Measurements from ENCODE around the gene HSPB3. TPM values are rescaled to one million over a fixed set of nuclear protein-coding genes. Genes with fewer than 3 reads are reported as not detected.
"Not testable (repeated sequence)": the region's sequence is repeated elsewhere in the genome, so short reads cannot be mapped to it uniquely, and the experiment has no call there.

The HSPB3 gene, protein sequence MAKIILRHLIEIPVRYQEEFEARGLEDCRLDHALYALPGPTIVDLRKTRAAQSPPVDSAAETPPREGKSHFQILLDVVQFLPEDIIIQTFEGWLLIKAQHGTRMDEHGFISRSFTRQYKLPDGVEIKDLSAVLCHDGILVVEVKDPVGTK
- not detected in 2 replicates for total RNA-seq (2014; rRNA removed; shearing (Covaris generic))

DNA sequence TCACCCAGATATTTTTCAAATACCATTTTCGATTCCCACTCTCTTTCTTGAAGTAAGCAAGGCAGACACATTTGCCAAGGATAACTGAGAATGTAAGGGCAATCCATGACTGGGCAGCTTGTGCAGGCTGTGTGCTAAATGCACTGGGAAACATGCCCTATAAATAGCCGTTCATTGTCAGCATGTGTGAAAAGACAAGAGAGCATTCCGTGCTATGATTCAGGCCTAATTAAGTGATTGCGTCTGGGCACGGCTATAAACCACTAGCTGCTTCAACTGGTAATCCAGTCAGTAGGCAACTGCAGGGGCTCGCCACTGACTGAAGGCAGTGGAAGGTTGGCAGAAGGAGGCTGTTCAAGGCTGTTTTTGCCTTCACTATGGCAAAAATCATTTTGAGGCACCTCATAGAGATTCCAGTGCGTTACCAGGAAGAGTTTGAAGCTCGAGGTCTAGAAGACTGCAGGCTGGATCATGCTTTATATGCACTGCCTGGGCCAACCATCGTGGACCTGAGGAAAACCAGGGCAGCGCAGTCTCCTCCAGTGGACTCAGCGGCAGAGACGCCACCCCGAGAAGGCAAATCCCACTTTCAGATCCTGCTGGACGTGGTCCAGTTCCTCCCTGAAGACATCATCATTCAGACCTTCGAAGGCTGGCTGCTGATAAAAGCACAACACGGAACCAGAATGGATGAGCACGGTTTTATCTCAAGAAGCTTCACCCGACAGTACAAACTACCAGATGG lies at the start of gene HSPB3:
TSS of gene HSPB3 (plus strand) at position 287 of the 745 bp plus-strand sequence. CDS start at position 378, 91 bp downstream.
- DNase-seq (ENCODE audit: low spot score): peak; percentile 69
- in situ Hi-C loops (cut with HindIII; ENCODE audit: low sequenced_read_pairs): no loop called here

DNA sequence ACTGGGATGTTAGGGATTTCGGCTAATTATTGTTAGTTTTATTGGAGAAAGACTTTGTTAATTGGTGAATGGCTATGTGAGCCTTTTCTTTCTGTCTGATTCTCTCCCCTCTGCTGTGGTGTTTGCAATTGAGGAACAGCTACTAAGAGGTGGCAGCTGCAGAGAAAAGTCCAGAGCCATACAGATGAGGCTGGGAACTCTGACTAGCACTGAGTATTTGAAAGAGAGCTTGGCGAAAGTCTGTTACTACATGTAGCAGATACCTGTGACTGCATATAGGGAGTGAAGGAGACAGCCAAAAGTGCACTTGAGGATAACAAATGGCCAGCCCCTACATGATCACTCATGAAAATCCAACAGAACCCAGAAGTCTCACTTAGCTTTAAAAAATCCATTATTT lies 44.3 kb upstream of the HSPB3 start:
- in situ Hi-C loops (cut with HindIII; ENCODE audit: low sequenced_read_pairs): no loop called here
- no peak for DNase-seq (ENCODE audit: low spot score)

DNA sequence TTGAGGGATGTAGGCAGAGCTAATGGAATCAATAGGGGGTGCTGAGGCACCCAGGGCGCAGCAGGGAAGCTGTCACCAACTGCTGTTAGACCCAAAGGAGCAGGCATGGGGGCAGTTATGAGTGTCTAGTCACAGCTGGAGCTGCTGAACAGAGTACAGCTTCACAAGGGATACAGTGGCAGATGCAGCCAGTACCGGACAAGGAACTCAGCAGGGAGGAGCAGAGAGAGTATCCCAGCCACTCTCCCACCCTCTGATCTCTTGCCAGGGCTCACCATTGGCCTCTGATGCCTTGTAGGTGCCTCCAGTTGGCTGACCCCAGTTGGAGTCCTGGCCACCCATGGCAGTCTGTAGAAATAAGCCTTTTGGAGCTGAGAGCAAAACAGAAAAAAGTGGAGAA lies 42.6 kb upstream of the HSPB3 start:
- in situ Hi-C loops (cut with HindIII; ENCODE audit: low sequenced_read_pairs): no loop called here
- no peak for DNase-seq (ENCODE audit: low spot score)

DNA sequence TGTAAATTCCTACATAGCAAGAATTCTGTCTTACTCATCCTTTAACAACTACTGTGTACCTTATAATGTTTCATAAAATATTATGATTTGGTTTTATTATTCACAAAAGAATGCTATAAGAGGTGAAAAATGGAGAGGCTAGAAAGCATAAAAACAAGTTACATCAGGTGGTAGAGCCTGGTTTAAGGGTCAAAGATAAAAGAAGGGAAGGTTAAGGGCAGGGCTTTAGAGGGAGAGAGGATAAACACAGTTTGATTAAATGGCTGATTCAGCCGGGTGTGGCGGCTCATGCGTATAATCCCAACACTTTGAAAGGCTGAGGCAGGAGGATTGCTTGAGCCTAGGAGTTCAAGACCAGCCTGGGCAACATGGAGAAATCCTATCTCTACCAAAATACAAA lies 40.4 kb upstream of the HSPB3 start:
- no peak for DNase-seq (ENCODE audit: low spot score)
- in situ Hi-C loops (cut with HindIII; ENCODE audit: low sequenced_read_pairs): no loop called here

DNA sequence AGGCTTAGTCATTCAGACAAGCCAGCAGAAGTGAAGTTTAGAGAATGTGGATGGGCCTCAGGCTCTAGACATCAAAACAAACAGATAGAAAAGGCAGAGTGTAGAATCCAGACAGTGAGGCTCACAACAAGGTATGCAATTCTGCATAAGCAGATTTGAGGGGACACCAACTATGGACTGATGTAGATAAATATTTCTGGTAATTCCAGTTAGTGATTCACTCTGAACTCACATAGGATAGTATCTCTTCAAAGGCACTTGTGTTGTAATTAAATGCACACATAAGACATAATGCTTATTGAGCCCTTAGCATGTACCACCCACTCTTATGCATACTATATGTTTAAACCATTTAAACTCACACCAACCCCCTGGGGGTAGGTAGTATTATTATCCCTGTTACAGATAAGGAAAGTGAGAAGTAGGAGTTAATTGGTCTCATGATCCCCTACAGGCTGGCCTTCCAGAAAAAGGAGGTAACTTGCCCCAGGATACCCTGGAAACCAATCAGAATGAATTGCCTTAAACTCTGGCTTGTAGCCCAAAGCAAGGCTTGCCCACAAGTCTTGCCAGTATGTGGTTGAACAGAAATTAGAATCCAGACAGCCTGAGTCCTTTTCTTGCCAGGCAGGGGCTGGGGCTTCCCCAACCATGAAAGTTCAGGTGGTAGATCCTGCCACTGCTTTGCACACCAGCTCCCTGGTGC lies 39.5 kb upstream of the HSPB3 start:
- DNase-seq (ENCODE audit: low spot score): no peak
- in situ Hi-C loops (cut with HindIII; ENCODE audit: low sequenced_read_pairs): no loop called here

DNA sequence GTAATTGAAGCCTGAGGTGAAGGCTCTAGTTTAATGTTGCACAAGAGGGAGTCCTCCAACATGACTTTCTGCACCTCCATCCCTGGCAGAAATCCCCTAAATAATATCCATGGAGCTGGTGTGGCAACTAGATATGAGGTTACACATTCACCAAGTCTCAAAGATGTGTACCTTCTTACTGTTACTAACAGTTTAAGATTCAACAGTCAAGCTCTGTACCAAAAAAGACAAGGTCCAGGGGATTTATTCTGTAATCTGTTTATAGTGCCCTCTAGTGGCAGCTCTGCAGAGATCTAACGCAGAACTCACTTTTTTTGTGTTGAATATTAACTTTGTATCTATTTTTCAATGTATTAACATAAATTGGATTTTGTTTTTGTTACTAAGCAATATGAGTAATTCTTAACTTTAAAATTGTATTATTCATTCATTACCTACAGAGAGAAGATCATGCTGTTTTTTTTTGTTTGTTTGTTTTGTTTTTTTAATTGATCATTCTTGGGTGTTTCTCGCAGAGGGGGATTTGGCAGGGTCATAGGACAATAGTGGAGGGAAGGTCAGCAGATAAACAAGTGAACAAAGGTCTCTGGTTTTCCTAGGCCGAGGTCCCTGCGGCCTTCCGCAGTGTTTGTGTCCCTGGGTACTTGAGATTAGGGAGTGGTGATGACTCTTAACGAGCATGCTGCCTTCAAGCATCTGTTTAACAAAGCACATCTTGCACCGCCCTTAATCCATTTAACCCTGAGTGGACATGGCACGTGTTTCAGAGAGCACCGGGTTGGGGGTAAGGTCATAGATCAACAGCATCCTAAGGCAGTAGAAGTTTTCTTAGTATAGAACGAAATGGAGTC lies 35.7 kb upstream of the HSPB3 start:
- in situ Hi-C loops (cut with HindIII; ENCODE audit: low sequenced_read_pairs): not testable (repeated sequence)
- peak; percentile 50 for DNase-seq (ENCODE audit: low spot score)

DNA sequence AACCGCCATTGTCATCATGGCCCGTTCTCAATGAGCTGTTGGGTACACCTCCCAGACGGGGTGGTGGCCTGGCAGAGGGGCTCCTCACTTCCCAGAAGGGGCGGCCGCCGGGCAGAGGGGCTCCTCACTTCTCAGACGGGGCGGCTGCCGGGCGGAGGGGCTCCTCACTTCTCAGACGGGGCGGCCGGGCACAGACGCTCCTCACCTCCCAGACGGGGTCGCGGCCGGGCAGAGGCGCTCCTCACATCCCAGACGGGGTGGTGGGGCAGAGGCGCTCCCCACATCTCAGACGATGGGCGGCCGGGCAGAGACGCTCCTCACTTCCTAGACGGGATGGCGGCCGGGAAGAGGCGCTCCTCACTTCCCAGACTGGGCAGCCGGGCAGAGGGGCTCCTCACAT lies 35.0 kb upstream of the HSPB3 start:
- DNase-seq (ENCODE audit: low spot score); in situ Hi-C loops (cut with HindIII; ENCODE audit: low sequenced_read_pairs): not testable (repeated sequence)

DNA sequence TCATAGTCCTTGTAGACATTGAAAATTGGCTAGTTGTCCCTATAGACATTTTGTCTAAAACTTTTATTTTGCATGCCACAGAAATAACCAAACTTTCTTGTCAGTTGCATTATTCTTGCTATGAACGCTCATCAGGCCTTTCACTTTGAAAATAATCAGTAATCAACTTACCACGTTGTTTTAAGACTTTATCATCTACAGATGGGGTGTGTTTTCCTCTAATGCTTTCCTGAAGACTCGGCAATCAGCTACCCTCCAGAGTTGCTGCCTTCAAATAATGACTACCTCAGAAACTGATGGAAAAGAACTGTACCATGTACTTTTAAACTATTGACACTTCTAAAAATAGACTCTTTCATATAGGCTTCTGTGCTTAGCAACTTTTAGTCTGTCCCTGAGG lies 33.5 kb upstream of the HSPB3 start:
- DNase-seq (ENCODE audit: low spot score): no peak
- in situ Hi-C loops (cut with HindIII; ENCODE audit: low sequenced_read_pairs): no loop called here

DNA sequence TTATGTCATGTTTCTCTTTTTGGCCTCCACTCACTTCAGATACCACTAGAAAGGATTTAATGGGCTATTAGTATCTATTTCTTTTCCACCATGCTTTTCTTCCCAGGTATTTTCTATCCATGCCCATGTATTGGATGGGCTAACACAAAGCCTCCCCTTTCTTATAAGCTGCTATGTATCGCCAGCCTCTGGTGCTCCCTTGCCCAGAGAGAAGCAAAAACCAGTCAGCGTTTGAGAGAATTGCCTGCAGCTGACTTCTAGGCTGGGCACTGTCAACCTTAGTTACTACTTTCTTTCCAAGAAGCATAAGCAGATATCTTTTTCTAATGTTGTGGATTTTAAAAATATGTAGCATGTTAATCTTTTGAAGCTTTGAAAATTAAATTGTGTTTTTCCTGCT lies 30.2 kb upstream of the HSPB3 start:
- in situ Hi-C loops (cut with HindIII; ENCODE audit: low sequenced_read_pairs): no loop called here

DNA sequence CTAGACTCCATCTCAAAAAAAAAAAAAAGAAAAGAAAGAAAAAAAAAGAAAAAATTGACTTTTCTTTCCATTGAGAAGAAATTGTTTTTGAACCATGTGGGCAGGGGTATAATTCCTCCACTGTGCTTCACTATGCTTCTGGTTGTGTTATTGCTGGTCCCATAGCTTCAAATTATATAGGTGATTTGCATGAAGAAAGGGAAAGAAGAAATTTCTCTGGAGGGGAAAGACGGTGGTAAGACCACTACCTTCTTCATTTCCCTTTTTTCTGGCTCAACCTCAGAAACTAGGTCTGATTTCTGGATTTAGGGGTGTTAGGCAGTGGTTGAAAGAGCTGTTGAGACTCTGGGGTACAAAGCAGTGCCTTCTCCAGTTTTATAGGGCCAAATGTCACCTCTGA lies 29.3 kb upstream of the HSPB3 start:
- DNase-seq (ENCODE audit: low spot score): no peak
- in situ Hi-C loops (cut with HindIII; ENCODE audit: low sequenced_read_pairs): no loop called here

More for the DNA sequence above, 30.2 kb upstream of the HSPB3 start:
- no peak for DNase-seq (ENCODE audit: low spot score)

DNA sequence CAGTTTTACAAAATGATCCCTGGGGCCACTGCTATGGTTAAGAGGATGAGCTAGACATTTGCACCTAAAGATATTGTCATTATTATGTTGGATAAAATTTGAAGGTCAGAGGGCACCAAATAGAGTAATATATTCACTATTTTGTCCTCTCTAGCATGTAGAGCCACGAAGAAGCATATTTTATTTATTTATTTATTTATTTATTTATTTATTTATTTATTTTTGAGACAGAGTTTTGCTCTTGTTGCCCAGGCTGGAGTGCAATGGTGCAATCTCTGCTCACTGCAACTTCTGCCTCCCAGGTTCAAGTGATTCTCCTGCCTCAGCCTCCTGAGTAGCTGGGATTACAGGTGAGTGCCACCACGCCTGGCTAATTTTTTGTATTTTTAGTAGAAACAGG lies 20.8 kb upstream of the HSPB3 start:
- DNase-seq (ENCODE audit: low spot score); in situ Hi-C loops (cut with HindIII; ENCODE audit: low sequenced_read_pairs): not testable (repeated sequence)

DNA sequence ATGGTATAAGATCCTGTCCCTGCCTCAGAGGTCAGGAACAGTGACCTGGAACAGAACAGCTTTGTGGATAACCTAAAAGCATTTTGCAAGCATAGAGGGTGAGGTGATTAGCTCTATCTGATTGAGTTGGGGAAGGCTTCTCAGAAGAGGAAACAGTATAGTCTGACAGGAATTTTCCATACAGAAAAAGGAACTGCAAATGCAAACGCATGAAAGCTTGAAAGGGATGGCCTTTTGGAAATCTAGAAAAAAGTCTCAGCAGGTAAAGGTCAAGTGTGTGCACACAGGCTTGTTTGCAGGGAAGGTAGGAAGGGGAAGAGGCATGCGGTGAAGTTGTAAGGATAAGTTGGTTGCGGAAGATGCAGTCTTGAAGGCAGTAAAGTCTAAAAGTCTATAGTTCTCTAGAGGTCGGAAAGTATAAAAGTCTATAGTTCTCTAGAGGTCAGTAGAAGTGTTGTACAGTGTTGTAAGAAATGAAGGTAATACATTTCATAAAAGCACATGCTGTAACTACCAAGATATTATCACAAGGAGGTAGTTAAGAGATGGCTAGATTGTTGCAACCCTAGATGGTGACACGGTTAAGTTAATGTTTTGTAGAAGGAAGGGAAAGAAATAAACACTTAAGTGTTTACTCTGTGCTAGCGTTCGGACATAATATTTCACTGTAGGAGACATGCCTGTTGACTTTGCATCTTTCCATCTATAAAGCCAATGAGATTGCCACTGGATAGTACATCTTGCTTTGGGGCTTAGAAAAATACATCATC lies 16.7 kb upstream of the HSPB3 start:
- in situ Hi-C loops (cut with HindIII; ENCODE audit: low sequenced_read_pairs): no loop called here
- DNase-seq (ENCODE audit: low spot score): no peak

DNA sequence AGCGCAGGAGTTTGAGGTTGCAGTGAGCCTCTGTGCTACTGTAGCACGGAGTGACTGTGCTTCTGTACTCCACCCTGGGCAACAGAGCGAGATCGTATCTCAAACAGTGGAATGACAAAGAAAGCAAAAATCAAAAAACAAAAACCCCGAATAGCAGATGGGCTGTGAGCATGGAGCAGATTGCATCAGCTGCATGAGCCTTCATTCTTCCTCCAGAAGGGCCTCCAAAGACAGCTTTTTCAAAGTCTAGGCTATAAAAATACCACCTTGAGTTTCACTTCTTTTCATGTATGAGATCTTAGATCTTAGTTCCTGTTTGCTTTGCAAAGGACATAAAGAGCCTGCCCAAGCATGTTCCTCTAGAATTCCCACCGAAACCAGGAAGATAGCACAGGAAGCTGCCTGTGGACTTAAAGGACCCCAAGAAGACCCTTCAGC lies 15.0 kb upstream of the HSPB3 start:
- in situ Hi-C loops (cut with HindIII; ENCODE audit: low sequenced_read_pairs): no loop called here

DNA sequence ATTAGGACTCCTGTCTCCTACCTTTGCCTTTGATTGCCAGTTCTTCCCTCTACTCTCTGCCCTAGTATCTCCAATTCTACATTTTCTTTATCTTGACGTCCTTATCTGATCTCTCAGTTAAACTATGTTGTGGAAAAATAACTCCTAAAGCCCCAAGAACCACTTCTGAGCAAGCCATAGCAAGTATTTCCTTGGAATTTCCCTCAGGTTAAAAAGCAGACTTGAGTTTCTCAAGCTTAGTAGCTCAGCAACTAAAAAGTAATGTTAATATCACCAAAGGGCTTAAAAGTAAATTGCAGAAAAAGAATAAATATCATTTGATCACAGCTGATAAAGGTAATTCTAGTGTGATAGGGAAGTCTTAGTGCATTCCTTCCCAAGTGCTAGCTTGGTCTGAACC lies 13.2 kb upstream of the HSPB3 start:
- in situ Hi-C loops (cut with HindIII; ENCODE audit: low sequenced_read_pairs): no loop called here

More for the DNA sequence above, 15.0 kb upstream of the HSPB3 start:
- DNase-seq (ENCODE audit: low spot score): no peak

DNA sequence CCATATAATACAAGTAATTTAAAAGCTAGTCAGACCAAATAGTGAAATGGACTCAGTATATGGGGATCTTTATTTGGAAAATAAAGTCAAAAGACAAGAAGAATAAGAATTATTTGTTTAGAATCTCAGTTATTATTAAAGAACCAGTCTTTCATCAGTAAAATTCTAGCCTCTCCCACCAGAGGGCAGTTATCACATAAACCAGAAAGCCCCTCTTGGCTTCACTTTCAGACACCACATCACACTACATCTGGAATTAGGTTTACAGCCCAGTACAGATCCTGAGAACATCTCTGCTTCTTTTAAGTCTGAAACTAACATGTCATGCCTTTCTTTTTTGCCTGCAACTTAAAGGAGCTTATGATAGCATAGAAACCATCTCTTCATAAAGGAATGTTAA lies 12.2 kb upstream of the HSPB3 start:
- in situ Hi-C loops (cut with HindIII; ENCODE audit: low sequenced_read_pairs): no loop called here
- DNase-seq (ENCODE audit: low spot score): no peak

More for the DNA sequence above, 13.2 kb upstream of the HSPB3 start:
- no peak for DNase-seq (ENCODE audit: low spot score)

DNA sequence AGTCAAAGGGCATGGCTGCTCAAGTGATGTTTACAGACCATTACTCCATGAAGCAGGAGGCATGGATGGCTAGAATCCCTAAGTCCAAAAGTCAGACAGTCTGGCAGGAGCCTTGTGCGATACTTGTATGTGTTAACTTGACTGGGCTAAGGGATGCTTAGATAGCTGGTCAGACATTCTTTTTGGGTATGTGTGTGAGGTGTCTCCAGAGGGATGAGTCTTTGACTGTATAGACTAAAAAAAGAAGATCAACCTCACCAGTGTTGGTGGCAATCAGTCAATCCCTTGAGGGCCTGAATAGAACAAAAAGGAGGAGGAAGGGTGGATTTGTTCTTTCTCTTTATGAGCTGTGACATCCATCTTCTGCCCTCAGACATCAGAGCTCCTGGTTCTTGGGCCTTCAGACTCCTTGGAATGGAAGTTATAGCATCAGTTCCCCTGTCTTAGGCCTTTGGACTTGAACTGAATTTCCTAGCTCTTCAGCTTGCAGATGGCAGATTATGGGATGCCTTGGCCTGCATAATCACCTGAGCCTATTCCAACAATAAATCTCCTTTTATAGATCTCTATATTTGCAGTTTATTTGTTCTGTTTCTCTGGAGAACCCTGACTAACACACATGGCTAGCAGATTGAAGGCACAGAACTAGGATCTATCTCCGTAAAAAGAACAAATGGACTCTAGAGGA lies 9.7 kb upstream of the HSPB3 start:
- in situ Hi-C loops (cut with HindIII; ENCODE audit: low sequenced_read_pairs): no loop called here
- DNase-seq (ENCODE audit: low spot score): no peak

DNA sequence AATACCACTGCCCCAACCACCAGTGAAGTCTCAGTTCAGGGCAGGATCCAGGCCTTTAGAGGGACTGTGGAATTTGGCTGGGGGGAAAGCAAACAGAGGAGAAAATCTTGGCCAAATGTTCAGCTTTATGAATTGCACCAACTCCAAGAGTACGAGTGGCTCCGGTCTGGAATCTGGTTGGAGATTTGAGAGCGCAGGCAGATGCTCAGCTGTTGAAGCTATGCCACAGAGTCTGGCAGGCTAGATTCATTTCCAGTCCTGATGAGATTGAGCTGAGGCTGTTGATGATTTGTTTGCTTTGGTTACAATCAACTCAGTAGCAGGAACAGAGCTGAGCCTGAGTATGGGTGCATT lies 9.1 kb upstream of the HSPB3 start:
- DNase-seq (ENCODE audit: low spot score): no peak
- in situ Hi-C loops (cut with HindIII; ENCODE audit: low sequenced_read_pairs): no loop called here

DNA sequence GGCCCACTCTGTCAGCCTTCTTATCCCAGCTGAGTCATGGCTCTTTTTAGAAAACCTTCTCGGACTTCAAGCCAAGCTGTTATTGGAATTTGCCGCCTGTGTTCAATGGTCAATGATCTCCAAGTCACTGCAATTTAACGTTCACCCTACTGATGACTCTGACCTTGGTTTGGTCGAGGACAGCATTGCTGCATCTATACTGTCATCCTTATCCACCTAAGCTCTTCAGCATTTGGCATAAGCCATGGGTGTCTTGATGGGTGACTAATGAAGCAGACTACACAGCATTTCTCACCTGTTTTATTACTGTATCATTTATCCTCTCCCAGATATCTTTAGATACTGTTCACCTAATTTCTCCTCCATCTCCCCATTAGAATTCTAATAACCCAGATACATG lies 5.6 kb upstream of the HSPB3 start:
- no peak for DNase-seq (ENCODE audit: low spot score)
- in situ Hi-C loops (cut with HindIII; ENCODE audit: low sequenced_read_pairs): no loop called here

All from G401 (cell line).